Amniotic stem cell (primary cell): ENCODE results near the gene GABRG2.

Source experiments
- DNase-seq: peaks from one replicate; lab custom pipeline; 2025; lab: John Stamatoyannopoulos, UW

Gene GABRG2

GRCh38 chr5:162193012-162193411 lies 125.4 kb downstream of the GABRG2 start:
- no peak for DNase-seq

- DNase-seq: no peak
These were observed 128.8 kb downstream of the GABRG2 start for GRCh38 chr5:162196351-162196750.

GRCh38 chr5:162202285-162202880 lies 134.8 kb downstream of the GABRG2 start:
- DNase-seq: no peak
